ENCODE measurements around the gene MKRN1.
"Not testable (repeated sequence)": the region's sequence is repeated elsewhere in the genome, so short reads cannot be mapped to it uniquely, and the experiment has no call there.

The MKRN1 gene

GRCh38 chr7:140501966-140502365, 22.7 kb upstream of the MKRN1 start:
- no peak overlapping the region for H3K4me3 ChIP-seq (ENCODE audit: low read length)
- TF ChIP-seq ZNF274 (IDR thresholded peaks at IDR 0.05; ENCODE audit: low read depth, low read length), result no peak

- H3K4me3 ChIP-seq (ENCODE audit: low read length), result not testable (repeated sequence)
Measured at GRCh38 chr7:140497807-140498206, 18.5 kb upstream of the MKRN1 start.

- no peak overlapping the region for H3K4me3 ChIP-seq (ENCODE audit: low read length)
- no peak for TF ChIP-seq ZNF274 (IDR thresholded peaks at IDR 0.05; ENCODE audit: low read depth, low read length)
Measured at GRCh38 chr7:140497241-140497769, 18.0 kb upstream of the MKRN1 start.

- H3K4me3 ChIP-seq (ENCODE audit: low read length), result no peak overlapping the region
- no peak for TF ChIP-seq ZNF274 (IDR thresholded peaks at IDR 0.05; ENCODE audit: low read depth, low read length)
Measured at GRCh38 chr7:140495514-140496097, 16.3 kb upstream of the MKRN1 start.

- H3K4me3 ChIP-seq (ENCODE audit: low read length), result no peak overlapping the region
- no peak for TF ChIP-seq ZNF274 (IDR thresholded peaks at IDR 0.05; ENCODE audit: low read depth, low read length)
Measured at GRCh38 chr7:140494867-140495266, 15.6 kb upstream of the MKRN1 start.

GRCh38 chr7:140489026-140489359, 9.7 kb upstream of the MKRN1 start:
- no peak overlapping the region for H3K4me3 ChIP-seq (ENCODE audit: low read length)
- no peak for TF ChIP-seq ZNF274 (IDR thresholded peaks at IDR 0.05; ENCODE audit: low read depth, low read length)

- no peak overlapping the region for H3K4me3 ChIP-seq (ENCODE audit: low read length)
- no peak for TF ChIP-seq ZNF274 (IDR thresholded peaks at IDR 0.05; ENCODE audit: low read depth, low read length)
Measured at GRCh38 chr7:140485500-140486265, 6.4 kb upstream of the MKRN1 start.

GRCh38 chr7:140484951-140485499, 5.7 kb upstream of the MKRN1 start:
- TF ChIP-seq ZNF274 (IDR thresholded peaks at IDR 0.05; ENCODE audit: low read depth, low read length), result no peak
- no peak overlapping the region for H3K4me3 ChIP-seq (ENCODE audit: low read length)

GRCh38 chr7:140484479-140484878, 5.2 kb upstream of the MKRN1 start:
- no peak overlapping the region for H3K4me3 ChIP-seq (ENCODE audit: low read length)
- TF ChIP-seq ZNF274 (IDR thresholded peaks at IDR 0.05; ENCODE audit: low read depth, low read length), result no peak

- H3K4me3 ChIP-seq (ENCODE audit: low read length), result peak overlapping the region; percentile 94; the same call in 1 of the 2 replicates
- TF ChIP-seq ZNF274 (IDR thresholded peaks at IDR 0.05; ENCODE audit: low read depth, low read length), result no peak
Measured at GRCh38 chr7:140479739-140480084, 407 bp upstream of the MKRN1 start.

GRCh38 chr7:140478246-140479061, 851 bp downstream of the MKRN1 start:
- TF ChIP-seq ZNF274 (IDR thresholded peaks at IDR 0.05; ENCODE audit: low read depth, low read length), result no peak
- peak overlapping the region; percentile 94 for H3K4me3 ChIP-seq (ENCODE audit: low read length)

- TF ChIP-seq ZNF274 (IDR thresholded peaks at IDR 0.05; ENCODE audit: low read depth, low read length), result no peak
- peak overlapping the region; percentile 94; the same call in 1 of the 2 replicates for H3K4me3 ChIP-seq (ENCODE audit: low read length)
Measured at GRCh38 chr7:140476698-140477261, 2.5 kb downstream of the MKRN1 start.

- no peak for TF ChIP-seq ZNF274 (IDR thresholded peaks at IDR 0.05; ENCODE audit: low read depth, low read length)
Measured at GRCh38 chr7:140475747-140476333, 3.5 kb downstream of the MKRN1 start.

GRCh38 chr7:140463111-140463510, 16.2 kb downstream of the MKRN1 start:
- H3K4me3 ChIP-seq (ENCODE audit: low read length), result no peak overlapping the region
- no peak for TF ChIP-seq ZNF274 (IDR thresholded peaks at IDR 0.05; ENCODE audit: low read depth, low read length)

More at GRCh38 chr7:140475747-140476333, 3.5 kb downstream of the MKRN1 start:
- no peak overlapping the region for H3K4me3 ChIP-seq (ENCODE audit: low read length)

All from GM08714 (cell line).